GM23338 (cell line): Measurements from ENCODE around the gene CRIP3. TPM values are rescaled to one million over a fixed set of nuclear protein-coding genes. Genes with fewer than 3 reads are reported as not detected.

ENCODE experiments used
- ATAC-seq: fragments of 200-7000 bp; cut with Tn5 transposase; 3 replicates; pipeline ENCODE4 v1.9.1; 2020
- DNase-seq: peaks from one replicate; pipeline ENCODE4 v3.0.0-alpha.2; 2015; ENCODE audit warnings: low spot score
- H2AFZ ChIP-seq: fragments of 200-600 bp; sonication (generic); 2 replicates; pipeline ENCODE4 v1.8.0; 2016; ENCODE audit warnings: antibody characterized with exemption, mild to moderate bottlenecking, moderate library complexity
- H3F3A ChIP-seq: fragments of 200-600 bp; sonication (generic); replicated peaks from 2 replicates; pipeline ENCODE4 v1.8.0; 2017; ENCODE audit warnings: antibody characterized with exemption, mixed run types, low read depth
- H3K27ac ChIP-seq: fragments of 200-600 bp; sonication (generic); 2 replicates; pipeline ENCODE4 v1.6.1; 2016; ENCODE audit warnings: low read depth
- H3K27me3 ChIP-seq: fragments of 200-600 bp; sonication (generic); 2 replicates; pipeline ENCODE4 v1.8.0; 2016; ENCODE audit warnings: mild to moderate bottlenecking, mixed run types, moderate library complexity; ENCODE audit not compliant: insufficient read depth
- H3K36me3 ChIP-seq: fragments of 200-600 bp; sonication (generic); 2 replicates; pipeline ENCODE4 v1.8.0; 2016; ENCODE audit warnings: mild to moderate bottlenecking; ENCODE audit not compliant: insufficient read depth
- H3K4me1 ChIP-seq: fragments of 200-600 bp; sonication (generic); 2 replicates; pipeline ENCODE4 v1.8.0; 2016; ENCODE audit warnings: mild to moderate bottlenecking, moderate library complexity; ENCODE audit not compliant: insufficient read depth
- H3K4me2 ChIP-seq: fragments of 200-600 bp; sonication (generic); 2 replicates; pipeline ENCODE4 v1.7.1; 2017; ENCODE audit warnings: mixed run types
- H3K4me3 ChIP-seq: fragments of 200-600 bp; sonication (generic); 2 replicates; pipeline ENCODE4 v1.6.1; 2016; ENCODE audit warnings: mixed run types
- H3K79me2 ChIP-seq: fragments of 200-600 bp; sonication (generic); replicated peaks from 2 replicates; pipeline ENCODE4 v1.8.0; 2017; ENCODE audit warnings: mild to moderate bottlenecking; ENCODE audit not compliant: insufficient read depth
- H3K9me2 ChIP-seq: fragments of 200-600 bp; sonication (generic); 2 replicates; pipeline ENCODE4 v1.8.0; 2017; ENCODE audit not compliant: insufficient read depth
- H4K20me1 ChIP-seq: fragments of 200-600 bp; sonication (generic); replicated peaks from 2 replicates; pipeline ENCODE4 v1.8.0; 2017; ENCODE audit warnings: mild to moderate bottlenecking; ENCODE audit not compliant: insufficient read depth
- H3K27ac Mint-ChIP-seq: 2 replicates; pipeline ENCODE4 v1.8.0; 2020; ENCODE audit warnings: inconsistent platforms, mild to moderate bottlenecking, moderate library complexity, mixed read lengths
- H3K27me3 Mint-ChIP-seq: 3 replicates; pipeline ENCODE4 v1.8.0; 2022; ENCODE audit warnings: low read depth, mild to moderate bottlenecking, moderate library complexity, mixed read lengths, inconsistent platforms; ENCODE audit not compliant: insufficient read depth, poor library complexity
- H3K36me3 Mint-ChIP-seq: 3 replicates; pipeline ENCODE4 v1.8.0; 2021; ENCODE audit warnings: low read depth, mild to moderate bottlenecking, inconsistent platforms, moderate library complexity, mixed read lengths
- H3K4me1 Mint-ChIP-seq: 3 replicates; pipeline ENCODE4 v1.8.0; 2020; ENCODE audit warnings: mild to moderate bottlenecking, inconsistent platforms, mixed read lengths
- H3K4me3 Mint-ChIP-seq: 3 replicates; pipeline ENCODE4 v1.8.0; 2021; ENCODE audit warnings: moderate library complexity, mild to moderate bottlenecking, inconsistent platforms, mixed read lengths
- H3K9me3 Mint-ChIP-seq: 3 replicates; pipeline ENCODE4 v1.8.0; 2020; ENCODE audit warnings: moderate library complexity, mild to moderate bottlenecking, inconsistent platforms, mixed read lengths
- CREB1 ChIP-seq: fragments of 250-450 bp; sonication (Bioruptor Pico); IDR thresholded peaks from 2 replicates; pipeline ENCODE4 v1.5.0; 2020; ENCODE audit warnings: low read depth, mild to moderate bottlenecking, moderate library complexity
- CTCF ChIP-seq, 2 experiments: fragments of 200-600 bp in 1 of 2; sonication (generic) in 1 of 2; conservative IDR thresholded peaks; 2 replicates each; pipeline versions ENCODE4 v1.5.1 to v1.6.1; 2016 to 2017; ENCODE audit warnings: antibody characterized with exemption in 2 of 2, low read depth in 2 of 2, mild to moderate bottlenecking in 2 of 2, moderate library complexity in 1 of 2
- EZH2 ChIP-seq: fragments of 200-600 bp; sonication (generic); IDR thresholded peaks from one replicate; pipeline ENCODE4 v1.8.0; 2017; ENCODE audit warnings: antibody characterized with exemption, mild to moderate bottlenecking, low read depth; ENCODE audit not compliant: unreplicated experiment
- NANOG ChIP-seq: IDR thresholded peaks from 2 replicates; pipeline ENCODE4 v1.6.1; 2016; ENCODE audit warnings: antibody characterized with exemption, borderline replicate concordance
- ZNF114 ChIP-seq: fragments of 250-450 bp; sonication (Bioruptor Pico); IDR thresholded peaks from 2 replicates; pipeline ENCODE4 v1.5.0; 2020; ENCODE audit warnings: mild to moderate bottlenecking, moderate library complexity
- ZNF462 ChIP-seq: fragments of 250-450 bp; sonication (Bioruptor Pico); IDR thresholded peaks from 2 replicates; pipeline ENCODE4 v1.5.0; 2020; ENCODE audit warnings: mild to moderate bottlenecking, moderate library complexity
- polyA plus RNA-seq: library from polyadenylated mRNA; unstranded; fragments of >200 nt; fragmentation: Nextera tagmentation; extraction: Ambion mirVana; gene quantifications from 2 replicates; pipeline ENCODE4 v1.2.1, GENCODE V29; 2016
- total RNA-seq: library from RNA; depleted of rRNA; stranded (reverse); fragments of >200 nt; shearing (Covaris generic); gene quantifications from 2 replicates; pipeline ENCODE4 v1.2.3, GENCODE V29; 2014
- TF ChIP-seq, protein P1 (sequence below): IDR thresholded peaks from one replicate; pipeline ENCODE4 v1.6.1; 2018; ENCODE audit warnings: antibody characterized with exemption; ENCODE audit not compliant: unreplicated experiment

Gene CRIP3
- total and polyA plus RNA-seq, 2 experiments from 2014 or later = 22.0 to 36.0 TPM

DNA sequence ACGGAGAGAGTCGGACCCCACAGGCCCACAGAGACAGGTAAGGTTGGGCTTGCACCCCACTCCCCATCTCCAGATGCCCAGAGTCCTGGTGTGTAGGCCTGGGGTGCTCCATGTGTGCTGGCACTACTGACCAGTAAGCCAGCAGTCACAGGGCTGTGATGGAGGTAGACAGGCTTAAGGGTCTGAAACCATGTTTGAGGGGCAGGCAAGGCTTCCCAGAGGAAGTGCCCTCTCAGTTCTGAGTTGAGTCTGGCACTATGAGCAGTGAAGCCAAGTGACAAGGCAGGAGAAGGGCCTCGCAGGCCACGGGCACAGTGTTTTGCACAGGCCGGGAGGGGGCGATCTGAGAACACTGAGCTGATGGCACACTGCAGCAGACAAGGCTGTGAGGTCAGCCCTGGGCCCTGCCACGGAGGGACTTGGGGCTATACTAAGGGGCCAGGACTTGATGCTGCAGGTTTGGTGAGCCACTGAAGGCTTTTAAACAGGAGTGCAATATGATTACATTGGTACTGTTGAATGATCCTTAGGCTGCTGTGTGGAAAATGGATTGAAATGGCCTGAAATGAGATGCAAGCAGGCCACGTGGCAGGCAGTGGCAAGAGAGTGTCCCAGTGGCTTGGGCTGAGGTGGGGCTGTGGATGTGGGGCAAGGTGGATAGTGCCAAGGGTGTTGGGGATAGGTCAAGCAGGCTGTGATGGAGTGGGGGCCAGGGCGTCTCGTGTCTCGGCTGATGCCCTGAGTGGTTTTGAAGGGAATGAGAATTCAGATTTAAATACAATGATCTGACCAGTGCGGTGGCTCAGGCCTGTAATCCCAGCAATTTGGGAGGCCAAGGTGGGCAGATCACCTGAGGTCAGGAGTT, 45.1 kb downstream of the CRIP3 start:
- Mint-ChIP-seq H3K4me1 (peaks cover 18% of the 10 kb centered on the region), H3K27ac (no peak overlapping the region), H3K27me3 (peaks cover 26% of the 10 kb centered on the region), H3K36me3 (no peaks in the 10 kb centered on the region), H3K4me3 (no peak overlapping the region), H3K9me3 (no peaks in the 10 kb centered on the region; the same call in 2 of the 3 replicates)
- DNase-seq (peak; percentile 91), ATAC-seq (peak; percentile 92)
- H3F3A ChIP-seq = no peaks in the 10 kb centered on the region
- TF ChIP-seq ZNF462 (CRISPR knock-in tag) (no peak), EZH2 (no peak), CTCF (conservative IDR thresholded peaks at IDR 0.05; ENCODE audit: low read depth in 2 of 2) (peak; percentile 72 to 98), ZNF114 (CRISPR knock-in tag) (no peak), CREB1 (no peak), NANOG (no peak)
- TF ChIP-seq, protein P1, sequence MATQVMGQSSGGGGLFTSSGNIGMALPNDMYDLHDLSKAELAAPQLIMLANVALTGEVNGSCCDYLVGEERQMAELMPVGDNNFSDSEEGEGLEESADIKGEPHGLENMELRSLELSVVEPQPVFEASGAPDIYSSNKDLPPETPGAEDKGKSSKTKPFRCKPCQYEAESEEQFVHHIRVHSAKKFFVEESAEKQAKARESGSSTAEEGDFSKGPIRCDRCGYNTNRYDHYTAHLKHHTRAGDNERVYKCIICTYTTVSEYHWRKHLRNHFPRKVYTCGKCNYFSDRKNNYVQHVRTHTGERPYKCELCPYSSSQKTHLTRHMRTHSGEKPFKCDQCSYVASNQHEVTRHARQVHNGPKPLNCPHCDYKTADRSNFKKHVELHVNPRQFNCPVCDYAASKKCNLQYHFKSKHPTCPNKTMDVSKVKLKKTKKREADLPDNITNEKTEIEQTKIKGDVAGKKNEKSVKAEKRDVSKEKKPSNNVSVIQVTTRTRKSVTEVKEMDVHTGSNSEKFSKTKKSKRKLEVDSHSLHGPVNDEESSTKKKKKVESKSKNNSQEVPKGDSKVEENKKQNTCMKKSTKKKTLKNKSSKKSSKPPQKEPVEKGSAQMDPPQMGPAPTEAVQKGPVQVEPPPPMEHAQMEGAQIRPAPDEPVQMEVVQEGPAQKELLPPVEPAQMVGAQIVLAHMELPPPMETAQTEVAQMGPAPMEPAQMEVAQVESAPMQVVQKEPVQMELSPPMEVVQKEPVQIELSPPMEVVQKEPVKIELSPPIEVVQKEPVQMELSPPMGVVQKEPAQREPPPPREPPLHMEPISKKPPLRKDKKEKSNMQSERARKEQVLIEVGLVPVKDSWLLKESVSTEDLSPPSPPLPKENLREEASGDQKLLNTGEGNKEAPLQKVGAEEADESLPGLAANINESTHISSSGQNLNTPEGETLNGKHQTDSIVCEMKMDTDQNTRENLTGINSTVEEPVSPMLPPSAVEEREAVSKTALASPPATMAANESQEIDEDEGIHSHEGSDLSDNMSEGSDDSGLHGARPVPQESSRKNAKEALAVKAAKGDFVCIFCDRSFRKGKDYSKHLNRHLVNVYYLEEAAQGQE = no peak
- peaks cover 9% of the 10 kb centered on the region for H3K27me3 ChIP-seq
- no peaks in the 10 kb centered on the region for H4K20me1 ChIP-seq
- peaks cover 11% of the 10 kb centered on the region for H3K4me1 ChIP-seq
- no peaks in the 10 kb centered on the region for H3K9me2 ChIP-seq
- H2AFZ ChIP-seq = 0 out of 2 replicates have a peak overlapping the region, but pooled peaks have one; percentile 28
- no peak overlapping the region for H3K4me3 ChIP-seq
- no peaks in the 10 kb centered on the region for H3K36me3 ChIP-seq
- H3K27ac ChIP-seq = no peak overlapping the region
- no peaks in the 10 kb centered on the region for H3K79me2 ChIP-seq
- no peak overlapping the region for H3K4me2 ChIP-seq
